Thyroid gland (tissue), 4 donors: ENCODE measurements around the gene ZNF438. TPM values are rescaled to one million over a fixed set of nuclear protein-coding genes. Genes with fewer than 3 reads are reported as not detected.

Source experiments
- DNase-seq, 2 donors: peaks; one replicate each; pipeline ENCODE4 v3.0.0-alpha.2; 2019
- H3K27ac ChIP-seq, 3 donors: fragments of 200-600 bp; sonication (generic); 1 replicate in 2 of 3; 2 replicates in 1 of 3; pipeline ENCODE4 v1.5.1; 2016 to 2019; ENCODE audit warnings: mild to moderate bottlenecking in 1 of 3, moderate library complexity in 1 of 3
- H3K27me3 ChIP-seq: fragments of 200-600 bp; sonication (generic); one replicate; pipeline ENCODE4 v1.5.1; 2019
- H3K36me3 ChIP-seq, 2 donors: fragments of 200-600 bp; sonication (generic); one replicate each; pipeline ENCODE4 v1.5.1; 2016 to 2019
- H3K4me1 ChIP-seq, 2 donors: fragments of 200-600 bp; sonication (generic); one replicate each; pipeline ENCODE4 v1.5.1; 2017 to 2019
- H3K4me3 ChIP-seq, 3 donors: fragments of 200-600 bp; sonication (generic); replicated peaks in 1 of 3; 1 replicate in 2 of 3; 2 replicates in 1 of 3; pipeline ENCODE4 v1.5.1; 2016; ENCODE audit warnings: mild to moderate bottlenecking in 1 of 3
- H3K9me3 ChIP-seq: fragments of 200-600 bp; sonication (generic); one replicate; pipeline ENCODE4 v1.5.1; 2017
- CTCF ChIP-seq, 6 experiments: fragments of 200-600 bp in 3 of 6; fragments of 450-650 bp in 3 of 6; sonication (generic) in 3 of 6; IDR thresholded peaks; one replicate each; pipeline ENCODE4 v1.5.1; 2016 to 2019; ENCODE audit warnings: antibody characterized with exemption in 6 of 6, mild to moderate bottlenecking in 2 of 6, inconsistent platforms in 1 of 6, moderate library complexity in 1 of 6
- POLR2A ChIP-seq, 2 donors: fragments of 450-650 bp; IDR thresholded peaks; one replicate each; pipeline ENCODE4 v1.6.1; 2017; ENCODE audit warnings: antibody characterized with exemption in 2 of 2, mild to moderate bottlenecking in 2 of 2, moderate library complexity in 1 of 2
- WGBS, 2 donors: methylation state at CpG; one replicate each; pipeline ENCODE4 v1.1.5; 2017; 5-methylcytosine and 5-hydroxymethylcytosine counted together
- intact Hi-C: fragments of 100-400 bp; cut with DNase I; formaldehyde crosslinking; loops from one replicate; pipeline ENCODE4 v1.15.1; 2023
- total RNA-seq, 4 donors: library from RNA; depleted of rRNA; stranded (reverse); fragments of >200 nt; gene quantifications; one replicate each; pipeline ENCODE4 v1.2.3, GENCODE V29; 2016

Gene ZNF438
- total RNA-seq, 4 donors from 2014 or later = 19.2 to 21.8 (median 20.3) TPM

- WGBS, 2 donors = 93% methylated on average over 3 of the region's 3 CpGs
- intact Hi-C loops = no loop called here
- H3K27me3 ChIP-seq = no peaks in the 10 kb centered on the region
- no peak for TF ChIP-seq POLR2A (IDR thresholded peaks at IDR 0.05)
- no peak for TF ChIP-seq CTCF (IDR thresholded peaks at IDR 0.05)
- no peak overlapping the region for H3K4me3 ChIP-seq
- no peaks in the 10 kb centered on the region for H3K36me3 ChIP-seq
- DNase-seq = no peak
- H3K4me1 ChIP-seq = peaks cover 7 to 24% of the 10 kb centered on the region in 2 donors
- H3K9me3 ChIP-seq = no peaks in the 10 kb centered on the region
- no peak overlapping the region for H3K27ac ChIP-seq
Measured at GRCh38 chr10:30997536-30998235, 34.0 kb downstream of the ZNF438 start.

DNA sequence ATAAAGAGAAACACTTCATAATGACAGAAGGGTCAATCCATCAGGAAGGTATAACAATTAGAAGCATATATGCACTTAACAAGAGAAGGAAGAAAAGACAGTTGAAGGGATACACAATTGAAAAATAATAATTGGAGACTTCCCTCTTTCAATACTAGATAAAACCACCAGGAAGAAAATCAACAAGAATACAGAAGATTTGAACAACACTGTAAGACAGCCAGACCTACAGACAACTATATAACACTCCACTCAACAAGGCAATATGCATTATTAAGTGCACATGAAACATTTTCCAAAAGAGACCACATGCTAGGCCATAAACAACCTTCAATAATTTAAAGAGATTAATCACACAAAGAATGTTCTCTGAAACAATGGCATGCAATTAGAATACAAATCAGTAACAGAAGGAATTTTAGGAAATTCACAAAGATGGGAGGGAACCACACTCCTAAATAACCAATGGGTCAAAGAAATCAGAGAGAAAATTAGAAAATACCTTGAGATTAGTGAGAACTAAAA is 35.1 kb downstream of the ZNF438 start:
- Histone ChIP-seq H3K4me3 (no peak overlapping the region), H3K9me3 (no peaks in the 10 kb centered on the region), H3K27me3 (no peaks in the 10 kb centered on the region), H3K4me1 (peaks cover 7 to 32% of the 10 kb centered on the region in 2 donors), H3K36me3 (no peaks in the 10 kb centered on the region), H3K27ac (no peak overlapping the region)
- intact Hi-C loops = no loop called here
- DNase-seq = no peak
- TF ChIP-seq CTCF (IDR thresholded peaks at IDR 0.05) = no peak
- TF ChIP-seq POLR2A (IDR thresholded peaks at IDR 0.05) = no peak

- intact Hi-C loops = no loop called here
Measured at GRCh38 chr10:30995081-30995770, 36.4 kb downstream of the ZNF438 start.

DNA sequence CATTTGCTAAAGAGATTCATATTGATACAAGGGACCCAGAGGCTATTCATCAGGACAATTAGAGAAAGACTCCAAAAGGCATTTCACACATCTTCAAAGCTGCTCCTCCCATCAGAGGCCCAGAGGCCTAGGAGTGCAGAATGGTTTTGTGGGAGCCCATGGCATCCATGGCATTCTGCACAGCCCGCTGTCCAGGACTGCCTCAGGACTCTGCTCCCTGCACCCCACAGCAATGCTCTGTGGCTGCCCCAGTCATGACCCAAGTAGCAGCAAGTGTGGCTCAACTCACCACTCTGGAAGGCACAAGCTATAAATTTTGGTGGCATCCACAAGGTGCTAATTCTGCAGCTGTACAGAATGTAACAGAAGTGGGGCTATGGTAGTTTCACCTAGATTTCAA is 38.5 kb downstream of the ZNF438 start:
- Histone ChIP-seq H3K4me3 (no peak overlapping the region), H3K4me1 (peaks cover 0 to 17% of the 10 kb centered on the region in 2 donors), H3K27ac (peak overlapping the region in 1 of 3 donors; percentile 8), H3K36me3 (no peaks in the 10 kb centered on the region), H3K9me3 (no peaks in the 10 kb centered on the region), H3K27me3 (no peaks in the 10 kb centered on the region)
- intact Hi-C loops = no loop called here
- 100% methylated on average over 1 of the region's 1 CpG for WGBS, 2 donors
- no peak for DNase-seq
- TF ChIP-seq CTCF (IDR thresholded peaks at IDR 0.05) (no peak), POLR2A (IDR thresholded peaks at IDR 0.05) (no peak)

More at GRCh38 chr10:30995081-30995770, 36.4 kb downstream of the ZNF438 start:
- no peaks in the 10 kb centered on the region for H3K27me3 ChIP-seq
- H3K4me3 ChIP-seq = no peak overlapping the region
- no peak overlapping the region for H3K27ac ChIP-seq
- no peaks in the 10 kb centered on the region for H3K9me3 ChIP-seq
- TF ChIP-seq POLR2A (IDR thresholded peaks at IDR 0.05) (no peak), CTCF (IDR thresholded peaks at IDR 0.05) (no peak)
- WGBS, 2 donors = 95 to 97% methylated on average over 3 of the region's 3 CpGs
- no peak for DNase-seq
- no peaks in the 10 kb centered on the region for H3K36me3 ChIP-seq
- peaks cover 7 to 33% of the 10 kb centered on the region in 2 donors for H3K4me1 ChIP-seq

- peak in 1 of 2 donors; percentile 28 for DNase-seq
- peak overlapping the region; percentile 8 to 37 (median 8) for H3K27ac ChIP-seq
- no peak for TF ChIP-seq POLR2A (IDR thresholded peaks at IDR 0.05)
- no peak for TF ChIP-seq CTCF (IDR thresholded peaks at IDR 0.05)
- no peak overlapping the region for H3K4me3 ChIP-seq
- no peaks in the 10 kb centered on the region for H3K27me3 ChIP-seq
- intact Hi-C loops = no loop called here
- H3K9me3 ChIP-seq = no peaks in the 10 kb centered on the region
- peaks cover 0 to 17% of the 10 kb centered on the region in 2 donors for H3K4me1 ChIP-seq
- H3K36me3 ChIP-seq = no peaks in the 10 kb centered on the region
- 72 to 78% methylated on average over 4 of the region's 4 CpGs for WGBS, 2 donors
Measured at GRCh38 chr10:30992681-30993080, 39.0 kb downstream of the ZNF438 start.
